Nephron progenitor cell (in vitro differentiated cells): Measurements from ENCODE around the gene CCDC3.

ENCODE experiments used
- DNase-seq: peaks from one replicate; pipeline ENCODE4 v3.0.0; 2021
- H3K27ac Mint-ChIP-seq: 2 replicates; pipeline ENCODE4 v1.8.0; 2021; ENCODE audit warnings: mild to moderate bottlenecking, moderate library complexity, mixed read lengths
- H3K27me3 Mint-ChIP-seq: 2 replicates; pipeline ENCODE4 v1.8.0; 2021; ENCODE audit warnings: mild to moderate bottlenecking, low read depth, mixed read lengths; ENCODE audit not compliant: poor library complexity
- H3K36me3 Mint-ChIP-seq: 2 replicates; pipeline ENCODE4 v1.8.0; 2021; ENCODE audit warnings: low read depth, mixed read lengths
- H3K4me1 Mint-ChIP-seq: 2 replicates; pipeline ENCODE4 v1.8.0; 2021; ENCODE audit warnings: mixed read lengths
- H3K4me3 Mint-ChIP-seq: 2 replicates; pipeline ENCODE4 v1.8.0; 2021; ENCODE audit warnings: mild to moderate bottlenecking, moderate library complexity, mixed read lengths
- H3K9me3 Mint-ChIP-seq: 2 replicates; pipeline ENCODE4 v1.8.0; 2021; ENCODE audit warnings: mild to moderate bottlenecking, moderate library complexity, mixed read lengths
- TF ChIP-seq, protein P1 (sequence below): fragments of 200-600 bp; sonication (generic); IDR thresholded peaks from 2 replicates; pipeline ENCODE4 v1.5.0; 2021; ENCODE audit warnings: antibody characterized with exemption

Gene CCDC3

DNA sequence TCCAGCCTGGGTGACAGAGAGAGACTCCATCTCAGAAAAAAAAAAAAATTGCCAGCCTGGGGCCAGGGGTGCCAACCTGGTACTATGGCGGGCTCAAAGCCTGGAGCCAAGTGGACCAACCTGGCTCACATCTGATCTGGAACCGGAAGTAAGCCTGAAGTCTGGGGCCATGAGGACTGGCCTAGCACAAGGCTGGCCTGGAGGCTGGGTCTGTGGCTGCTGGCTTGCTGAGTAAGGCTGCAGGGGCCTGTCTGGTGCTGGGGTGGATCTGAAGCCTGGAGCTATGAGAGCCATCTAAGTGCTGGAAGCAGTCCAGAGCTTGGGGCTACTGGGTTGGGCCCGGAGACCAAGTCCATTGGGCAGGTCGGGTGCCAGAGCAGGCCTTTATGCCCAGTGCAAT lies 84.9 kb downstream of the CCDC3 start:
- DNase-seq, result no peak
- Mint-ChIP-seq H3K4me1 (peaks cover 9% of the 10 kb centered on the region), H3K9me3 (peaks cover 12% of the 10 kb centered on the region), H3K27me3 (no peaks in the 10 kb centered on the region), H3K36me3 (no peaks in the 10 kb centered on the region), H3K27ac (no peak overlapping the region), H3K4me3 (no peak overlapping the region)
- TF ChIP-seq, protein P1, sequence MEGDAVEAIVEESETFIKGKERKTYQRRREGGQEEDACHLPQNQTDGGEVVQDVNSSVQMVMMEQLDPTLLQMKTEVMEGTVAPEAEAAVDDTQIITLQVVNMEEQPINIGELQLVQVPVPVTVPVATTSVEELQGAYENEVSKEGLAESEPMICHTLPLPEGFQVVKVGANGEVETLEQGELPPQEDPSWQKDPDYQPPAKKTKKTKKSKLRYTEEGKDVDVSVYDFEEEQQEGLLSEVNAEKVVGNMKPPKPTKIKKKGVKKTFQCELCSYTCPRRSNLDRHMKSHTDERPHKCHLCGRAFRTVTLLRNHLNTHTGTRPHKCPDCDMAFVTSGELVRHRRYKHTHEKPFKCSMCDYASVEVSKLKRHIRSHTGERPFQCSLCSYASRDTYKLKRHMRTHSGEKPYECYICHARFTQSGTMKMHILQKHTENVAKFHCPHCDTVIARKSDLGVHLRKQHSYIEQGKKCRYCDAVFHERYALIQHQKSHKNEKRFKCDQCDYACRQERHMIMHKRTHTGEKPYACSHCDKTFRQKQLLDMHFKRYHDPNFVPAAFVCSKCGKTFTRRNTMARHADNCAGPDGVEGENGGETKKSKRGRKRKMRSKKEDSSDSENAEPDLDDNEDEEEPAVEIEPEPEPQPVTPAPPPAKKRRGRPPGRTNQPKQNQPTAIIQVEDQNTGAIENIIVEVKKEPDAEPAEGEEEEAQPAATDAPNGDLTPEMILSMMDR, result no peak

DNA sequence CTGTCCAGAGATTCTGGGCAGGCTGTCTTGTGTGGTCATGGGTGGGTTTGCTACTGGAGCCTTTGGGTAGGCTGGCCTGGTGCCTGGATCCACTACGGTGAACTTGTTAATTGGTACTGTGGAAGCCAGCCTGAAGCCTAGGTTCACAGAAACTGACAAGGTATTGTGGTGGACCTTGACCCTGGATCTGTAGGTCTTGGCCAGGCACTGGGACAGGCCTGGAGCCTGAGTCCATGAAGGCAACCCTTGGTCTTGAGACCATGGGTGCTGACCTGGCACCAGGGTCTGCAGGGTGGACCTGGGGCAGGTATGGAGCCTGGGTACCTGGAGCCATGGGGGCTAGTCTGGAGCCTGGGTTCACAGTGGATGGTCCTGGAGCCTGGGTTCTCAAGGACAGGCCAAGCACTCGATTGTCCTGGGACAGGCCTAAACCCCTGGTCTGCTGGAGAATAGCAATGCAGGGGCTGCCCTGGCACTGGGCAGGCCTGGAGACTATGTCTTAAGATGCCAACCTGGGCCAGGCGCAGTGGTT lies 85.8 kb downstream of the CCDC3 start:
- Mint-ChIP-seq H3K9me3 (peaks cover 12% of the 10 kb centered on the region), H3K4me3 (no peak overlapping the region), H3K27ac (no peak overlapping the region), H3K27me3 (no peaks in the 10 kb centered on the region), H3K36me3 (no peaks in the 10 kb centered on the region), H3K4me1 (peaks cover 5% of the 10 kb centered on the region)
- TF ChIP-seq, protein P1, result no peak
- DNase-seq, result no peak

DNA sequence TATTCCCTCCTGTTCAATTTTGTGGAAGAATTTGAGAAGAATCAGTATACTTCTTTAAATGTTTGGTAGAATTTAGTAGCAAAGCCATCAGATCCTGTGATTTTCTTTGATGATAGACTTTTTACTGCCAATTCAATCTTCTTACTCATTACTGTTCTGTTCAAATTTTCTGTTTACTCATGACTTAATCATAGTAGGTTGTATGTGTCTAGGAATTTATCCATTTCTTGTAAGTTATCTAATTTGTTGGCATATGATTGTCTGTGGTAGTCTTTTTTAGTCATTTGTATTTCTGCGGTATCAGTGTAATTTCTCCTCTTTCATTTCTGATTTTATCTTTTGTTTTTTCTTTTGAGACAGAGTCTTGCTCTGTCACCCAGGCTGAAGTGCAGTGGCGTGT lies 87.4 kb downstream of the CCDC3 start:
- Mint-ChIP-seq H3K4me3 (no peak overlapping the region), H3K9me3 (peaks cover 12% of the 10 kb centered on the region), H3K4me1 (peaks cover 14% of the 10 kb centered on the region), H3K36me3 (no peaks in the 10 kb centered on the region), H3K27me3 (no peaks in the 10 kb centered on the region), H3K27ac (peak overlapping the region; percentile 24)
- TF ChIP-seq, protein P1, result no peak
- DNase-seq, result no peak

DNA sequence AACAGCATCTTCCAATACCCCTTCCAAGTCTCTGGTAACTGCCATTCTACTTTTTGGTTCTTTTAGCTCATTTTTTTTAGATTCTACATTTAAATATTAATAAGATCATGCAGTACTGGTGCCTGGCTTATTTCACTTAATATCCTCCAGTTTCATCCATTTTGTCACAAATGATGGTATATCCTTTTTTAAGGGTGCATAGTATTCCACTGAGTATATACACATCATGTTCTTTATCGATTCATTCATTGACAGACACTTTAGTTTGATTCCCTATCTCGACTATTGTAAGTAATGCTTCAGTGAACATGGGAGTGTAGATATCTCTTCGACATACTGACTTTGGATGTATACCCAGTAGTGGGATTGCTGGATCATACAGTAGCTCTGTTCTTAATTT lies 89.7 kb downstream of the CCDC3 start:
- TF ChIP-seq, protein P1, result no peak
- H3K4me3 Mint-ChIP-seq, result no peak overlapping the region
- DNase-seq, result no peak
- H3K27me3 Mint-ChIP-seq, result peaks cover 2% of the 10 kb centered on the region
- H3K9me3 Mint-ChIP-seq, result peaks cover 12% of the 10 kb centered on the region
- H3K27ac Mint-ChIP-seq, result no peak overlapping the region
- H3K4me1 Mint-ChIP-seq, result peaks cover 33% of the 10 kb centered on the region
- H3K36me3 Mint-ChIP-seq, result no peaks in the 10 kb centered on the region

DNA sequence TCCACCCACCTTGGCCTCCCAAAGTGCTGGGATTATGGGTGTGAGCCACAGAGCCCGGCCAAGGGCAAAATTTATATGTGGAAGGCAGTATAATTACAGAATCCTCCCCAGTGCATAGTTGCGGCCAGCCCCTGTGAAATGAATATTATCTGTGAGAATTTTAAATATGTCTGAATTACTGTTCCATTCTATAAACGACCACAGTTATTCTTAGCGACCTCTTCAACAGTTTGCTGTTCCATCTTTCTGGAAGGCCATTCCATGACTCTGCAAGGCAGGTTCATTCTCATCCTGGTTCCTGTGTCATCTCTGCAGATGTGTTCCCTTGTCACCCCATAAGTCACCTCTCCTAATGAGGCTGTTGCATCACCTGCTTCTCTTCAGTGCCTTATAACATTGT lies 90.7 kb downstream of the CCDC3 start:
- no peak overlapping the region for H3K27ac Mint-ChIP-seq
- DNase-seq, result no peak
- H3K4me1 Mint-ChIP-seq, result peaks cover 37% of the 10 kb centered on the region
- H3K27me3 Mint-ChIP-seq, result peaks cover 2% of the 10 kb centered on the region
- H3K36me3 Mint-ChIP-seq, result no peaks in the 10 kb centered on the region
- H3K9me3 Mint-ChIP-seq, result peaks cover 12% of the 10 kb centered on the region
- no peak overlapping the region for H3K4me3 Mint-ChIP-seq
- TF ChIP-seq, protein P1, result no peak

DNA sequence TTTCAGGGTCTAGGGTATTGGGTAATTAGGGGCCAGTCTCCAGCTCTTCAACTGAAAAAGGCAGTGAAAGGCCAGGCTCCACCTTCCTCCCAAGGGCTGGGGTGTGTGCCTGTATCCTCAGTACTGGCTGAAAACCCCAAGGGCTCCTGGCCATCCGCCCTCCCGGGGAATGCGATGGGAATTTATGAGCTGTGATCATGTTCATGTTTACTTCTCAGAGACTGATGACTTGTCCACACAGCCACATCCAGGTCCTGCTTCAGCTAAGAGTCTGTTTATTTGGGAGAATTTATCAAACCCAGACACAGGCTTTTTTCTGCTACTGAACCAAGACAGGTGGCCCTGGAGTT lies 91.7 kb downstream of the CCDC3 start:
- Mint-ChIP-seq H3K4me3 (no peak overlapping the region), H3K27ac (no peak overlapping the region), H3K27me3 (peaks cover 2% of the 10 kb centered on the region), H3K4me1 (peaks cover 43% of the 10 kb centered on the region), H3K9me3 (peaks cover 12% of the 10 kb centered on the region), H3K36me3 (no peaks in the 10 kb centered on the region)
- DNase-seq, result peak; percentile 35
- TF ChIP-seq, protein P1, result no peak
